Stimulated activated CD4-positive, alpha-beta T cell treated with anti-CD3 and anti-CD28 coated beads, Interleukin-12 subunit alpha, Interleukin-12 subunit beta, amount 100 ng/mL, for 48 hours (primary cell): ENCODE measurements around the gene AIF1L.

ENCODE experiments used
- DNase-seq, 3 donors: peaks; one replicate each; pipeline ENCODE4 v3.0.0-alpha.2; 2020; ENCODE audit warnings: low read depth in 2 of 3, low spot score in 1 of 3

Gene AIF1L

GRCh38 chr9:131096269-131097125, at the start of gene AIF1L:
TSS of gene AIF1L (plus strand) at chr9:131096531. CDS start at chr9:131096630, 99 bp downstream.
- DNase-seq = peak in 1 of 3 donors; percentile 9

DNA sequence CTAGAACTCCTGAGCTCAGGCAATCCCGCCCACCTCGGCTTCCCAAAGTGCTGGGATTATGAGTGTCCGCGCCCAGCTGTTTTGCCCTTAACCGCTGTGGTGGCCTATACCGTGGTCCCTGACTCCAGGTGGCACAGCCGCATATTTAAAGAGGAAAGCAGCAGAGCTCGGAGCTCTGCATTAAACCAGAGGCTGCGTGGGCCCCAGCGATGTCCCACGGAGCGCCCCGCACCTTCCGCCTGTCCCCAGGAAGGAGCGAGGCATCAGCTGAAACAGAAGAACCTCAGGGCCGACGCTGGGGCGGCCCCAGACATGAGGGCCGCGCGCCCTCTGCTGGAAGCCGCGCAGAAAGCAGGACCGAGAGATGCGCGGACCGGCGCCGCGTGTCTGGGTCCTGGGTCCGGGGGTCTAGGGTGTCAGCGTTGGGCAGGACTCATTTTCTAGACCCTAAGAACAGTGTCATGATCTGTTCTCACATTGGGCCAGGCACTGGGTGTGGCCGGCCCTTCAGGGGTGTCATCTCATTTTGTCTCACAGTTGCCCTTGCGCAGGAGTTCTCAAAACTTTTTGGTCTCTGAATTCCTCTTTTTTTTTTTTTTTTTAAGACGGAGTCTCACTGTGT, 49.6 kb upstream of the AIF1L start:
- peak; percentile 48 to 72 (median 68) for DNase-seq

GRCh38 chr9:131048332-131048731, 48.0 kb upstream of the AIF1L start:
- DNase-seq = no peak

GRCh38 chr9:131048820-131049219, 47.5 kb upstream of the AIF1L start:
- no peak for DNase-seq

DNA sequence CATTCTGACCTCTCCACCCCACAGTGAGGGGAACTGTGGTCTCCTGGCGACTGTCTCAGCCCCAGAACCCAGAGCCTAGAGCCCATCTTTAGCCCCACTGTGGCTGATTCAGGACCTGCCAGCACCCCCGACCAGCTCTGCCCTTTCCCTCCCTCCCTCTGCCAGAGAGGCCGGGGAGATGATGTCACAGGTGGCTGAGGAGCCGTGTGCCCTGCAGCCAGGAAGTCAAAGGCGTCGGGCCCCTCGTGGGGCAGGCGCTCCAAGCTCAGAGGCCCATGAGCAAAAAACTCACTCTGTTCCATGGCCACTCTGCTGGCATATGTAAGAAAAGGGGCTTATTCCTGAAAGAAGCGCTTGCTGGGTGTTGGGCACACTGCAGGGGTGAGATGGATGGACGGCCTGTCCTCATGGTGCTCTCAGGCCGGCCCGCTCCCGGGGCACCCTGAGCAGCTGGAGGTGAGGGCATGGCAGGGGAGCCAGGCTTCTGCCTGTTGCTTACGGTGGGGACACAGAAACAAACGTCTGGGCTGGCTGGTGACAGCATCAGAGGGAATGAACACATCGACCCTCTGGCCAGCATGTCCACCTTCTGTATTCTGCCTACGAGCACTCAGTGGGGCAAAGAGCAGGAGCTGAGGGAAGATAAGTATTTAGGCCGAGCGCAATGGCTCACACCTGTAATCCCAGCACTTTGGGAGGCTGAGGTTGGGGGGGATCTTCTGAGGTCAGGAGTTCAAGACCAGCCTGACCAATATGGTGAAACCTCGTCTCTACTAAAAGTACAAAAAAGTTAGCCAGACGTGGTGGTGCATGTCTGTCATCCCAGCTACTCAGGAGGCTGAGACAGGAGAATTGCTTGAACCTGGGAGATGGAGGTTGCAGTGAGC, 46.3 kb upstream of the AIF1L start:
- no peak for DNase-seq

- no peak for DNase-seq
Measured at GRCh38 chr9:131050831-131051230, 45.5 kb upstream of the AIF1L start.

DNA sequence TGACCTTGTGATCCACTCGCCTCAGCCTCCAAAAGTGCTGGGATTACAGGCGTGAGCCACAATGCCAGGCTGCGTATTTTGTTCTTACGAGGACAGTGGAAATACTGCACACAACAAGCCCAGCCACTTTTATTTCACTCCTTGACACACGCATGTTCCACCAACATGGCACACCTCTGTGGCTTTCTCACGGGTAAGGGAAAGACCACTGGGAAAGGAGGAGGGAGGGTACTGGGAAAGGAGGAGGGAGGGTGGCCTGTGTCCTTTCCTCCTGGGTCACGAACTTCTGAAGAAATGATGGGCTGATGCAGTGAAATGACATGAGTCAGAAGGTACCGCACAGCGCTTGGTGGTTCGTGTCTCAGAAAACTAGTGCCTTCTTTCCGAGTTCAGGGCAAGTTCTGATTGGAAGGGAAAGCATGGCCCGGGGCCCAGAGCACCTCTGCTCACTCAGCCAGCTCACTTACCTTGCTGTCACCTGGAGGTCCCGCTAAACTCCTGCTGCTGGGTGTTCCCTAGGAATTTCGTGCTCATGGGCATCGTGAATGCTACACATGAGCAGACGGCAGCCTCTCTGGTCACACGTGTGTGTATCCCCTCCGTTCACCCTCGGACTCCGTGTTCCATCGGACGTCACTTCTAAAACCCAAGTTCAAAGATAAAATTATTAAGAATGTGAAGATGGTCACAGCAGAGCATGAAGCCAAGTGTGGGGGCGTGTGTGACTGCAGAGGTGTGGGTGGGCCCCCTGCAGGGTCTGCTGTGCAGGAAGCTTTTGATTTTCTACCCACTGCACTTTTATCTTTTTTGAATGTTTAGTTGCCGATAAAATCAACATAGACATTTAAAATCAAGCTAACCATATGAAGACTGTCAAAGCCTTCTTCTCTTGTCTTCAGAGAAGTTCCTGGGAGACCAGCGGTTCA, 44.5 kb upstream of the AIF1L start:
- DNase-seq = no peak

- DNase-seq = no peak
Measured at GRCh38 chr9:131053896-131054295, 42.4 kb upstream of the AIF1L start.

DNA sequence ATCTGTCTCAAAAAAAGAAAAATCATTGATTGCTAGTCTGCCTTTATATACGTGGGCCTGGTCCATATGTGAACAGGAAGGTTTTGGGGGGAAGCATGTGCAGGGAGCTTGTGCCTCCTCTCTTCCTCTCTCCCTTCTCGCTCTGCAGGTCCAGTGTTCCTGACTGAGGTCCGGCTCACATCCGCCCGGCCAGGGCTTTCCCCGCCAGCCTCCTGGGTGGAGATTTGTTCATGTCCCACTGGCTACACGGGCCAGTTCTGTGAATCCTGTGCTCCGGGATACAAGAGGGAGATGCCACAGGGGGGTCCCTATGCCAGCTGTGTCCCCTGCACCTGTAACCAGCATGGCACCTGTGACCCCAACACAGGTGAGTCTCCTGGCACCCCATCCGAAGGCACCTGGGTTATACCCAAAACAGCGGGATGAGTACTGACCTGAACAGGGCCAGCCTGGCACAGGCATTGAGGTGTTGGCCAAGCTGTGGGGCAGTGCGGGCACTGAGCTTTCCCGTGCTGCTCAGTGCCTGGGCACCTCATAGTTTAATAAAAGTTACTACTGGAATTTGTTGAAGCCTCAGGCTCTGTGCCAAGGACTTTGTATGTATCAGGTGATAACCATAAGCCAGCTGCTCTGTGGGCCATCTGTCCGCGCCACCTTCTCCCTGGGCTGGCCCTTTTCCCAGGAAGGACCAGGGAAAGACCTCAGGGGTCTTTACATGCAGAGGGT, 39.4 kb upstream of the AIF1L start:
- DNase-seq = no peak

DNA sequence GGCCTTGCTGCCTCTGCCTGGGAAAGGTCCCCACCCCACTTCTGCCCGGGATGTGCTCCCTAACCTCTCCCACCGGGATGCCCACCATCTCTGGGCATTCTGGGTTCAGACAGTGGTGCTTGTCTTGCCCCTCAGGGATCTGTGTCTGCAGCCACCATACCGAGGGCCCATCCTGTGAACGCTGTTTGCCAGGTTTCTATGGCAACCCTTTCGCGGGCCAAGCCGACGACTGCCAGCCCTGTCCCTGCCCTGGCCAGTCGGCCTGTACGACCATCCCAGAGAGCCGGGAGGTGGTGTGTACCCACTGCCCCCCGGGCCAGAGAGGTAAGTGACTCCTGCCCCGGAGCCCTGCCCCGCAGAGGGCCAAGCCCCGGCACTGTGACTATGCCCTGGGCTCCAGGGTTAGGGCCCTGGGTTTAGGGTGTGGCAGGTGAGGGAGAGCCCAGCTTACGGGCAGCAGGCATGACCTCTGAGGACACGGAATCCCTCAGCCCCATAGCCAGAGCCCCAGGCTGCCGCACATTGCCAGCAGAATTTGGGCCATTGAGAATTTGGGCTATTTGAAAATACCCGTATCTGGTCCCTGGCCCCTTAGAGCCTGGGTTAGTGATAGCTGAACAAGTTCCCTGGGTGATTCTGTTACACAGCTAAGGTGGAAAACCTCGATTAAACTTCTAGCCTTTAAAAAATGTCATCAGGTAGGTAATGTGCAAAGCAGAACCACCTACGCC, 35.3 kb upstream of the AIF1L start:
- no peak for DNase-seq

GRCh38 chr9:131062969-131063368, 33.4 kb upstream of the AIF1L start:
- DNase-seq = no peak

GRCh38 chr9:131065599-131065998, 30.7 kb upstream of the AIF1L start:
- no peak for DNase-seq

DNA sequence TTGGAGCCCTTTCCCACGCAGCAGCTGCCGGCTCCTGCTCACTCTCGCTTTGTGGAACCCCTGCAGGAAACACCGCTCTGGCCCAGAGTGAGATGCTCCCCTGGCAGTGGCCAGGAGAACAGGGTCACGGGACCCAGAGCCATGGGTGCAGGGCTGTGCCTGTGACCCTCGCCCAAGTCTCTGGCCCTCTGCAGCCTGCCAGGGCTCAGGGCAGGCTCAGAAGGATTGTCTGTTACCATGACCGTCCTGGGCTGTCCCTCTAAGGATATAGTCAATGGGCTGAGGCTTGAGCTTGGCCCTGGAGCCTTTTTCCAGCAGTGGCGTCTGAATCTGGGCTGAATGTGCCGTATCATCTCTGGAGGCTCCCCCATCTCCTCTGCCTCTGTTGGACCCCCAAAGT, 28.7 kb upstream of the AIF1L start:
- no peak for DNase-seq

DNA sequence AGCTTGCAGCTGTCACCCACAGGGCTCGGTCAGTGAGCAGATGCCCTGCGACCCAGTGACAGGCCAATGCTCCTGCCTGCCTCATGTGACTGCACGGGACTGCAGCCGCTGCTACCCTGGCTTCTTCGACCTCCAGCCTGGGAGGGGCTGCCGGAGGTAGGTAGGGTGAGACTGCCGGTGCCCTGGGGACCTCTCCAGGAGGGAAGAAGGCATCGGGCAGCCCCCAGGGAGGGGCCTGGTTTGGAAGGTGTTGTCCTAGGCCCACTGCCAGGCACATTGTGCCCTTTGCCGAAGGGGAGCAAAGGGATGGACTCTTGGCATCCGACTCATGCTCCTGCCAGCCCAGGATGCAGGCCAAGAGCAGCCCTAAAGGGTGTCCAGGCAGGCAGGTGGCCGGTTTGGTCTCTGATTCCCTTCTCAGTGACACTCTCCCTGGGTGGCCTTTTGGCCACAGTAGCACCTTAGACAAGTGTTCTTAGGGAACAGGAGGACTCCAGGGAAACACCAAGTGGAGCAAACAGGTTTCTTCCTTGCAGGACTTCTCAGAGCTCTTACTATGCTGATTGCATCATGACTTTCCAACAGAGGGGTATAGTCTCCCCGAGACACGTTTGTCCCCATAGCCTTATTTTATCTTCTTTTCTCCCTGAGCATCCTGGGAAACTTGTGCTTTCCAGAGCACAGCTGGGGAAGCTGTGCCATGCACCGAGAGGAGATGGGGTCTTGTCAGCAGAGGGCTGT, 28.1 kb upstream of the AIF1L start:
- DNase-seq = no peak

DNA sequence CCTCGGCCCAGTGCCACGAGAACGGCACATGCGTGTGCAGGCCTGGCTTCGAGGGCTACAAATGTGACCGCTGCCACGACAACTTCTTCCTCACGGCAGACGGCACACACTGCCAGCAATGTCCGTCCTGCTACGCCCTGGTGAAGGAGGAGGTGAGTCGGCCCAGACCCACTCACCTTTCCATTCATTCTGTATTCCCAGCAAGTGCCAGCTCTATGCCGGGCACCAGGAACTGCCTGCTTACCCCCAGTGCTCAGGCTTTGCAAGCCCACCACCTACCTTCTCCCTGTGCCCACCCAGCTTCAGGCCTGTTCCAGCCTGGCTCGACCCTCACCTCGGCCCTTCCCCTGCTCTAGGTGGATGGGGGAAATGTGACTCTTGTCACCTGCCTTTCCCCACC, 26.6 kb upstream of the AIF1L start:
- DNase-seq = no peak

- DNase-seq = no peak
Measured at GRCh38 chr9:131072107-131072870, 24.0 kb upstream of the AIF1L start.

- no peak for DNase-seq
Measured at GRCh38 chr9:131072871-131073237, 23.5 kb upstream of the AIF1L start.
